DMS 273 (cell line): ENCODE measurements around the gene ING5.

Source experiments
- DNase-seq: peaks from one replicate; lab custom pipeline; 2025; ENCODE audit not compliant: unreplicated experiment; lab: John Stamatoyannopoulos, UW

The ING5 gene

DNA sequence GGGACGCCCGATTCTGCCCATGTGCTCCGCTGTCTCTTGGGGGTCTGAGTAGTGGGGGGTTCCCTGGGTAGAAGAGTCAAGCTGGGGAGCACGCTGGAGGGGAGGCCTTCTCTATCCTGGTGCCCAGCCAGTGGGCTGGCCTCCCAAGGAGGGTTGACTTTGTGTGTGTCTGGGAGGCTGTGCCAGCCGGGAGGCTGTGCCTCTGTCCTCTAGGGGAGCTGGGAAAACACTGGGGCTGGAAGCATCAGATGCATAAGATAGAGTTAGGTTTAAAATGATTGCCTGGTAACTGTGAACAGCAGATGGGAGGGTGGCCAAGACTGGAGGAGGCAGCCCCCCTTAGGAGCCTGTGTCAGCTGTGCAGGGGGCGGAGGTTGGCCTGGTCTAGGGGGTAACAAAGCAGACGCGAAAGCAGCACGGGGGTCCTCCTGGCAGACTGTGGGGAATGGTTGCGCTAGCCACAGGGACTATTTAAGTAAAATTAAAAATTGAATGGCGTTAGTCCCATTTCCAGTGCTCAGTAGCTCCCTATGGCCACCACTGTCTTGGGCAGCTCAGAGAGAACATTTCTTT lies 1.3 kb downstream of the ING5 start:
- DNase-seq: peak; percentile 69

DNA sequence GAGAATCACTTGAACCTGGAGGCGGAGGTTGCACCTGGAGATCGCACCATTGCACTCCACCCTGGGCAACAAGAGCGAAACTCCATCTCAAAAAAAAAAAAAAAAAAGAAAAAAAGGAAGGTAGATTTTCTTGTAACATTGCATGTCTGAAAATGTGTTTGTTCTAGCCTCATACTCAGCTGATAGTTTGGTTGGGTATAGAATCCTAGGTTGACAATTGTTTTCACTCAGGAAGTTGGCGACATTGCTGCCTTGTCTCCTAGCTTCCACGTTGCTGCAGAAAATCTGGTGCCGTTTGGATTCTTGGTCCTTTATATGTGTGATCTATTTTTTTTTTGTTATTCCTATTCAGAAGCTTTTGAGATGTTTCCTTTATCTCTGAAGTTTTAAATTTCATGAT lies 4.7 kb downstream of the ING5 start:
- no peak for DNase-seq

DNA sequence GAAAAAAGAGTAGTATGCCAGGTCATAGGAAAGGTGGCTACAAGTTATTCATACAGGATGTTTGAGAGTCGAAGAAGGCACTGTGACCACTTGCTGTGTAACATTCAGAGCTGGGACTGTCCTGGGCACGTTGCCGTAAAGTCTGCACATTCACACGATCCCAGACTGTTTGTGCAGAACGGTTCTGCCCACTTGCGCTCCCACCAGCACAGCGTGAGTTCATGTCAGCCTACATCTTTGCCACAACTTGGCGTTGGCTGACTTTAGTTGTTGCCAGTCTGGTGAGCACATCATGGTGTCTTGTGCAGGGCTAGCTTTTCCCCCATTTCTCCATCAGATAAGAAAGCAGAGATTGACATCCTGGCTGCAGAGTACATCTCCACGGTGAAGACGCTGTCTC lies 7.0 kb downstream of the ING5 start:
- no peak for DNase-seq

DNA sequence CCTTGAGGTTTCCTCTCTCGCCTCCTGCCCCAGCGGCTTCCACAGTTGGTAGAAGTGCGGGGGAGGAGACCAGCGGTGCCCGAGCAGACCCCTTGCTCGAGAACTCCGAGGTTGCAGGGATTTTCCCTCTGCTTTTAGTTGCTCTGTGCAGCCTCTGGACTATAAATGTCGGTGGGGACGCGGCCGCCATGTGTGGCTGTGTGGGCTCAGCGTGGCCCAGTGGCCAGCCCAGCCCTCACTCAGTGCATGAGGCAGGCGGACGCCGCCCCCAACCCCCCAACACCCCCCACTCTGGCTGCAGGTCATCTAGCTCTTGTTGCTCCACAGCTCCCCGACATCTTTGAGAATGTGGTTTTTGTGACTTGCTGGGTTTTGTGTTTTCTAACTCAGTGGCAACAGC lies 17.3 kb downstream of the ING5 start:
- no peak for DNase-seq

GRCh38 chr2:241720099-241720498 lies 18.3 kb downstream of the ING5 start:
- DNase-seq: no peak

DNA sequence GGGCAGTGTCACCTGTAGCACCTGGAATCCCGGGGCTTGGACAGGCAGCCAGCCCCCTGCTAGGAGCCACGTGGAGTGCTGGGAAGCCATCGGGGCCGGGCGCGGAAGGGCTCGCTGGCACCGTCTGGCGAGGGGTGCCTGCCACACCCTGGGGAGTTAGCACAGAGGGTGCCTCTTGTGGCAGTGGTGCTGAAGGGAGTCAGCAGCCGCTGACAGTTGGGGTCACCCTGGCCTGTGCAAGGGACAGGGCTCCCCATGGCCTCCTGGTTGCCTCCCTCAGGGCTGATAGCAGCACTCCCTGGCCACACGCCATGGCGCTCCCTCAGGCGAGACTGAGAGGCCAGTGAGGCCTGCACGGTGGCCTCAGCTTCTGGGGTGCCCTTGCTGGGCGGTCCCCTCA lies 18.7 kb downstream of the ING5 start:
- no peak for DNase-seq

- DNase-seq: no peak
Measured at GRCh38 chr2:241721852-241722251, 20.0 kb downstream of the ING5 start.

GRCh38 chr2:241722896-241723454 lies 21.1 kb downstream of the ING5 start:
- no peak for DNase-seq

DNA sequence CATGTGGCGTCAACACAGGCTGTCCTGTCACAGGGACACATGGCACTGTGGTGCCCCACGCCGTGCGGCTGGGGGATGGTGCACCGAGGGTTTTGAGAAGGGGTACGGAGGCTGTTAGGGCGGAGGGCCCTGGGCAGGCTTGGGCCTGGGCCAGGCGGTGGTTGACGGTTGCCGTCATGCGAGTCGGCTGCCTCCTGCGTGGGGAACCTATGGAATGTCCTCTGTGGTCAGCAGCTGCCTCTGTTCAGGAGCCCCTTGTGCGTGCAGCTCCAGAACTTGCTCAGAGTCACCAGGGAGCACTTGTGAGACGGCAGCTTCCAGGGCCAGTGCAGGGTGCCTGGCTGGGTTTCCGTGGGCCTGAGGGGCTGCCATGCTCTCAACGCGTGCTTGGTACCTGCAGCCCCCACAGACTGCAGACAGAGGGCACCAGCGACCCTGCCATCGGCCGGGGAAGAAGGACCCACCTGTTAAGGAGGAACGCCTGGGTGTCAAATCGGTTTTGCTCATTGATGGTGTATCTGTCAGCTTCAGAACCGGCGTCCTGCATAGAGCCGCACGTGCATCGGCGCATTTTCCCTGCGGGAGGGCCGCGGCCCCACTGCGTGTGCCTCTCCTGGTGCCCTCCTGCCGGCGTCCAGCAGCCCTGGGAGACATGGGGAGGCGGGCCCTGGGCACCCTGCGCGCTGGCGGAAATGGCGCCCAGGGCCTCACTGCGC lies 22.6 kb downstream of the ING5 start:
- DNase-seq: peak; percentile 29

- no peak for DNase-seq
Measured at GRCh38 chr2:241724975-241725870, 23.4 kb downstream of the ING5 start.

DNA sequence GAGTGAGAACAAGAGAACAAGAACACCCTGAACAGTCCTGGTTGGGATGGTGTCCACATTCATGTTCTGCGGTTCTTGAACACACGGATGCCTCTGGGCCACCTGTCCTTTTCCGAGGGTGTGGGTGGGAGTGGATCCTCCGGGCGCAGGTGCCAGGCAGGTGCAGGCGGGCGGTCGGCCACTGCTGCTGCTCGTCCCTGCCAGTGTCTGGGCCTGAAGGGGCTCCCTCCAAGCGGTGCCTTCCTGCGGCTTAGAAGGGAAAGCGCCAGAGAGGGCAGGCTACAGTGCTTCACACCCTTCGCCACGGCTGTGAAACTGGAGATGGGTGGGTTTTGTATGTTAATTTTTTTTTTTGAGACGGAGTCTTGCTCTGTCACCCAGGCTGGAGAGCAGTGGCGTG lies 24.6 kb downstream of the ING5 start:
- no peak for DNase-seq

DNA sequence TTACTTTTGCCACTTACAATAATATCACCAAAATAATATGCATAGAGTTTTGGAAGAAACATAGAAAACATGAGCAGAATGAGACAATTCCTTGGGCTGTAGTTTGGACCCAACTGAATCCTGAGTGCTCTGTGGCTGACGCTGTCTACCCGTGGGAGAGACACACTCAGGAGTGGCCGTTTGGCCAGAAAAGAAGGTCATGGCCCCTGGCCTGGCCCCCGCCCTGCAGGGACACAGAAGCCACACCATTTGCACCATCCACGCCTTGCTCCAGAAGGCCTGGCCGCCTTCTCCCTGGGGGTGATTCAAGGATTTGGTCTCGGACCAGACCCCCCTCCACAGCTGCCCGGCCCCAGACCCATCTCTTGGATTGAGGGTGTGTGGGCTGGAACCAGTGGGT lies 26.2 kb downstream of the ING5 start:
- no peak for DNase-seq

GRCh38 chr2:241728627-241729026 lies 26.8 kb downstream of the ING5 start:
- no peak for DNase-seq

DNA sequence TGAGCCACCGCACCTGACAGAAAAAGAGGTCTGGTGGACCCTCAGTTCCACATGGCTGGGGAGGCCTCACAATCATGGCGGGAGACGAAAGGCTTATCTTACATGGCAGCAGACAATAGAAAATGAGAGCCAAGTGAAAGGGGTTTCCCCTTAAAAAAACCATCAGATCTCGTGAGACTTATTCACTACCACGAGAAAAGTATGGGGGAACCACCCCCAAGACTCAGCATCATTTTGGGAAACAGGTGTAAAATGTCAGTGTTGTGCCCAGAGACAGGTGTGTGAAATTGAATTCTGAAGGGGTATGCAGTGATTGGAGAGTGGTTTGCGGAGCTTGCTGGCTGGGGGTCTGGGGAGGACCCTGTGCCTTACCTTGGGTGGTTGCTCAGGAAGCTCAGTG lies 28.0 kb downstream of the ING5 start:
- no peak for DNase-seq

DNA sequence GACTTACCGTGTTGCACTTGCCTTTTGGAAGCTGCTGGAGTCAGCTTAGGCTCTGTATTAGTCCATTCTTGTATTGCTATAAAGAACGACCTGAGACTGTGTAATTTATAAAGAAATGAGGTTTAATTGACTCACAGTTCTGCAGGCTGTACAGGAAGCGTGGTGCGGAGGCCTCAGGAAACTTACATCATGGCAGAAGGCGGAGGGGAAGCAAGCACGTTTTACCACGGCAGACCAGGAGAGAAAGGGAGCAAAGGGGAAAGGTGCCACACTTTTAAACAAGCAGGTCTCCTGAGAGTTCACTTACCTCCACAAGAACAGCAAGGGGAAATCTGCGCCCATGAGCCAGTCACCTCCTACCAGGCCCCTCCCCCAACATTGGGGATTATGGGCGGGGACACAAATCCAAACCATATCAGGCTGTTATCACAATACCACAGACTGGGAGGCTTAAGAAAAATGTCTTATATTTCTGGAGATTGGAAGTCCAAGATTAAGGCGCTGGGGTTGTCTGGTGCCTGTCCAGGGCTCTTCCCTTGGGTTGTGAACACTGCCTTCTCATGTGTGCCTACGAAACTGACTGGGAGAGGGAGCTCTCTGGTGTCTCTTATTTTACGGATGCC lies 28.9 kb downstream of the ING5 start:
- DNase-seq: no peak

DNA sequence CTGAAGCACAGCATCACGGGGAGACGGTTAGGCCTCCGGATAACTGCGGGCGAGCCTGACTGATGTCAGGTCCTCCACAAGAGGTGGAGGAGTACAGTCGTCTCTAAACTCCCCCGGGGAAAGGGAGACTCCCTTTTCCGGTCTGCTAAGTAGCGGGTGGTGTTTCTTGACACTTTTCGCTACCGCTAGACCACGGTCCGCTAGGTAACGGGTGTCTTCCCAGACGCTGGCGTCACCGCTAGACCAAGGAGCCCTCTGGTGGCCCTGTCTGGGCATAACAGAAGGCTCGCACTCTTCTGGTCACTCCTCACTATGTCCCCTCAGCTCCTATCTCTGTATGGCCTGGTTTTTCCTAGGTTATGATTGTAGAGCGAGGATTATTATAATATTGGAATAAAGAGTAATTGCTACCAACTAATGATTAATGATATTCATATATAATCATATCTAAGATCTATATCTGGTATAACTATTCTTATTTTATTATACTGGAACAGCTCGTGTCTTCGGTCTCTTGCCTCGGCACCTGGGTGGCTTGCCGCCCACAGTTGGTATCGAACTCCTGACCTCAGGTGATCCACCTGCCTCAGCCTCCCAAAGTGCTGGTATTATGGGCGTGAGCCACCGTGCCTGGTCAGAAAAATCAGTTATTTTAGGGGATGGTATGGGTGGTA lies 30.8 kb downstream of the ING5 start:
- peak; percentile 36 for DNase-seq

- no peak for DNase-seq
Measured at GRCh38 chr2:241733391-241734207, 31.8 kb downstream of the ING5 start.

DNA sequence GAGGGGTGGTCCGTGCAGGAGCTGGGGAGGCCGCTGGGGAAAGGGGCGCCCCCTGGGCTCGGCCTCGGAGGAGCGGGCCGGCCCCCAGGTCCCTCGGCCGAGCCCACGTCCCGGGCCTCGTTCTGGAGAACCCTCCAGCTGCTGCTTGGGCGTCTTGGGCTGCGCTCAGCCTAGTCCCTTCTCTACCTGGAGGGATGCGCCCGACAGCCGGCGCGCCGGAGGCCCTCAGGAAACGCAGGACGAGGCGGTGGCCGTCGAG lies 32.3 kb downstream of the ING5 start:
- DNase-seq: no peak

GRCh38 chr2:241734467-241735208 lies 32.8 kb downstream of the ING5 start, which contains the start of gene D2HGDH:
D2HGDH (plus strand) TSS chr2:241734630; CDS start chr2:241735225, 595 bp downstream.
- DNase-seq: peak; percentile 94
